ENCODE data around the gene SGPL1.

The SGPL1 gene

DNA sequence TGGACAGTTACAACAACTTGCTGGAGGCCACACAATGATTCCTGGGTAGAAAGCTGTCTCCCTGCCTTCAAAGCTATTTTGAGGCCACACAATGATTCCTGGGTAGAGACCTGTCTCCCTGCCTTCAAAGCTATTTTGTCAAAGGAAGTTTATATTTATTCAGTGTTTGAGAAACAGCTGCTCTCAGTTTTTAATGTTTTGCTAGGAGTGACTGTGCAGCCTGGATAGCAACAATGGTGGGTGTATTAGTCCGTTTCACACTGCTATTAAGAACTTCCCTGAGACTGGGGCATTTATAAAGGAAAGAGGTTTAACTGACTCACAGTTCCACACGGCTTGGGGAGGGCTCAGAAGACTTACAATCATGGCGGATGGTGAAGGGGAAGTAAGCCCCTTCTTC is 3.9 kb upstream of the SGPL1 start:
- no peak for DNase-seq

DNA sequence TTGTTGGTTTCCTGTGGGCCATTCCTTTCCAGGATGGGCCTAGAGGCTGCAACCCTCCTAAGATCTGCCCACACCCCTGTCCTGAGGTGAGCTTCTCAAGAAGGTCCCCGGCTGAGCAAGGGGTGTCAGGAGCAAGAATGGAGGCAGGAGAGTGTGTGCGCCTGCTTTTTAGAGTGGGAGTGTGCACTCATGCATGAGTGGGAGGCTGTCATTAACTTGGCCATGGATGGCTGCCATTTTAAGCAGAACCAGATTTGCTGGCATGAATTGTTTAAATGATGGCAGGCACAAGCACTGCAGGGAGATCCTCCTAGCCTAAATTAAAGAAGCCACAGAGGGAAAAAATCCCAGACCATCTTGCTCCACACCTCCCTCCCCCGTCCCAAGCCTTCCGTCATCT is 2.9 kb upstream of the SGPL1 start:
- DNase-seq, result no peak

DNA sequence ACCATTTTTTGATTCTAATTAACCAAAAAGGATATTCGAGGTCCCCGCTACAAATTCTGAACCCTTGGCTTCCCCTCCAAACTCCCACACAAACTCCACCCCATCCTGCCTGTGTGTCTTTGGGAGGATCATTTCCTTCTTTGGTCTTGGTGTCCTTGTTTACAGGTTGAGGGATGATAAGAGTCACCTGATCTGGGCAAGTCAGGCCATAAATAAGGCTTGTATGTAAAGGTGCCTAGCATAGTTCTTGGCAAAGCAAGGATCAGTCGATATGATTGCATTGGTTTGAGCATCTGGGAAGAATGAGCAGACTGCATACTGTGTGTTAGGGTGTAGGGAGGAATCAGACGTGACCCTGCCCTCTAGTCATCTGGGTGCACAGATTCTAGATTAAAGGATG is 1.6 kb upstream of the SGPL1 start:
- DNase-seq, result no peak

DNA sequence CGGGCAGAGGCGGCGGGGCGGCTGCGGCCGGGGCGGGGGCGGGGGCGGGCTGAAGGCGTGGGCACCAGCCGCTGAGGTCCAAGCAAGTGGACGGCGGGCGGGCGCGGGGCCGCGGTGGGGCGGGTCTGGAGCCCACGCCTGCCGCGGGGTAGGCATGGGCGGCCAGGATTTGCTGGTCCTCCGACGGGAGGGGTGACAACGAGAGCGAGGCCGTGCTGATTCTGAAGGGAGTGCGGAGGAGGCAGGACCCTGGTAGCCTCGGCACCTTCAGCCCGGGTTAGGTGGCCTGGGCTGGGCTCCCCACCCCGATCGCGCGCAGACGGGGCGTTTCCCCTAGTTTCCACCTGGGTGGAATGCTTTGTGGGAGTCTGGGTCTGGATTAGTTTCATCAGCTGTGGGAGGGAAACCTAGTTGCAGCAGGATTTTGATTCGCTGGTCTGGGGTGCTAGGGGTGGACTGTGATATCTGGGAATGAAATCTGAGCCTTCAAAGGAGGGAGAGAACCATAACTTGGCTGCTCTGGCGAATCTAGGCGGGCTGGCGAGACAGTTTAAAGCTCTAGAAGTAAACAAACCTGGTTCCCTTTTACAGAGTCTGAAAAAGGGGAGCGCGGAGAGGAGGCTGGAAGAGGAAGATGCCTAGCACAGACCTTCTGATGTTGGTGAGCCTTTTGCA is 609 bp downstream of the SGPL1 start:
- peak; percentile 85 for DNase-seq

DNA sequence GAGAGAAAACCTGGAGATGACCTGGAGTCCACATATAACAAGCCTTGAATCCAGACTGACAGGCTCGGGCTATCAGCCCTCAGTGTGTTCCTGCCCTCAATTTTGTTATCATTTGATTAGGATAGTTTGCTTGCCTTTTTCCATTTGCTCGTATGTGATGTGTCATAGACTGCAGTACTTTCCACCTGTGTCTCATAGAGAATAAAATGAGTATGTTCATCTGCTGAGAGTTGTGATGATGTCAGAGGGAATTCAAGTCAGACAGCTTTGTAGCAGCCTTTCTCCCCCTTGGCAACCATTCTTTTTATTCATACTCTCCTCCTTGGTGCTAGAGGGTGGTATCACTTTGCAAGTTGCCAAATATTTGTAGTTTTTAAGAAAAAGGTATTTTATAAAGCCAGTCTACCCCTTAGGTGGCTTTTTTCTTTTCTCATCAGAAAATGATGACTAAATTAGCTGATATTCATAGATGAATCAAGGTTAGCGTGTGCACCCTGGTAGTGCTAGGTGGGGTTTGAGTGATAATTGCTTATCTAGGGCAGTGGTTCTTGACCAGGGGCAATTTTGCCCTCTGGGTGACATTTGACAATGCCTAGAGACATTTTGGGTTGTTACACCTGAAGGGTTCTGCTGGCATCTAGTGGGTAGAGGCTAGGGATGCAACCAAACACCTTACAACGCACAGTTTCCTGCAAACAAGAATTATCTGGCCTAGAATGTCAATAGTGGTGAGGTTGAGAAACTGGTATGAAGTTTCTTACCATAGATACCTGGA is 5.4 kb downstream of the SGPL1 start:
- DNase-seq, result no peak

DNA sequence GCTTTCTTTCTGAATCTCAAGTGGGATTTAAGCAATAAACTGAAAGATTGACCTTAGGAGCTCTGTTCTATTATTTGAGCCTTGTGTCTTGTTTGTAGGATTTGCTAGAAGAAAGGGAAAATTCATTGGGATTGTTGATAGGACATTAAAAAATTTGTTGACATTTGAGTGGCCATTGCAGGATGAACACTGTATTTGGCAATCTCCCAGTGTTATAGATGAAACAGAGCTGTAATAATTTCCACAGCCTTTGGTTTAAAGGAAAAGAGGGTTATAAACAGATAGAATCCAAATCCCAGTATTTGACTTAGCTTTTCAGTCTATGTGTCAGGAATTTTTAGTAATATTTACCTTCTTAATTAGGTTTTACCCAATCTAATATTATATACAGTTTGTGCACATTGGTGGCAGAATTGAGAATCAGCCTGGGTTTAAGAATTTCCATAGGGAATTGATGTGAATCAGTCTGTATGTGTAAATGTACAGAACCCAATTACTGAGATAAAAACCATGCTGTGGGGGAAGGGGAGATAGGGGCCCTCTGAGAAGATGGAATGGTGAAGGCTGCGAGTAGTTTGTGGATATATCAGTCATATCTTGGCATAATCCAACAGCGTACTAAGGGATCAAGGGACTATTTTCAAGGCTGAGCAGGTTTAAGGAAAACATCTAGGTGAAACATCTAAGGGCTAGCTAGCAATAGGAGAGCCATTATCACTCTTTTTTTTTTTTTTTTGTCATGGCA is 6.5 kb downstream of the SGPL1 start:
- no peak for DNase-seq

DNA sequence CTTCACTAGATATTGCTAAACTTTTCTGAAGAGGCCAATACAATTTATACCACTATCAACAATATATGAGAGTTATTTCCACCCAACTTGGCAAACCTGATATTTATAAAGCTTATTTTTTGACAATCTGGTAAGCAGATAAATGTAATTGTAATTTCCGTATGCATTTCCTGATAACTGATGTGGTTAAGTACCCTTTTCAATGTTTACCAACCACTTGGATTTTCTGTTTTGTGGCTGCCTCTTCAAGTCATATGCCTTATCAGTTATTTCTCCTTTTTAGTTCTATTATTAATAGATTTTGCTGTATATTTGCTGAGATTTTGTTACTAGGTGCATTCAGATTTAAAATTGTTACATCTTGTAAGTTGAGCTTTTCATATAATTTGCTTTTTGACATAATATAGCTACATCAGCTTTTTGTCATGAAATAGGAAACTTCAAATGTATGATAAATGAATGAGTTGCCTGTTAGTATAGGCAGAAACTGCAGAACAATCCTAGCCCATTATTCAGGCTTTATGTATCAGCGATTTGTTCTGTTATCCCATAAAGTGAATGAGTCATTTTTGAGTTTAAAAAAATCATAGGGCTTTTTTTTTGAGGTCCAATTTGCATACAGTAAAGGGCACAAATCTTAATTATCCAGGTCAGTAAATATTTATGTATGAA is 11.5 kb downstream of the SGPL1 start:
- DNase-seq, result no peak

DNA sequence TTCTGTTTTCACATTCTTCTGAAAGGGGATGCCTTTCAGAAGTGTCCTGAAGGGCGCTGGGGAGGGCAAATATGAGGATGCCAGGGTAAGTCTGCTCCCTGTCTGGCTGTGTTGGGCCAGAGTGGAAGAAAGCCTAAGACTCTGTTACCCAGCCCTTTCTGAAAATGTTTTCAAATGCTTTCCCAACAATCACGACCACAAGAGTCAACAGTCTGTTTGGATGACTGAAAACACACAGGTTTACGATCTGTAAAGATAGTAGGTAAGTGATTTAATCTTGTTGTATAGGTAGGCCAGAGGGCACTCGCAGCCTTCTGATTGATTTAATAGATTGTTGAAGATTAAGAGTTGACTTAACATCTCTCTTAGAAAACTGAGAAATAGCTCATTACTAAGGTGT is 13.2 kb downstream of the SGPL1 start:
- no peak for DNase-seq

DNA sequence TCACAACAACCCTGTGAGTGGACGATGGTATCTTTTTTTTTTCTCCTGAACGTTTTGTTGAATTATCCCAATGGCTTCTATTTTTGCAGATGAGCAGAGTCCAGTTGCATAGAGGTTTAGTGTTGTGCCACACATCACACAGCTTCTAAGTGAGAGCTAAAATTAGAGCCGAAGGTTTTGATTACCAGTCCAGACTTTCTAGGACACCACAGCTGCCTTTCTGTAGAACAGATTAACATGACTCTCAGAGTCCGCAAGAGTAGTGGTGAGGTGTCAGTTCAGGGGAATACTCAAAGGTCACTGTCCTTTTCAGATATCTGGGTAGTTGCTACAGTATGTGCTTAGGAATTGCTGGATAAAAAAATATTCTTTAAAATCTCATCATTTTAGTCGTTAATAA is 13.8 kb downstream of the SGPL1 start:
- no peak for DNase-seq

DNA sequence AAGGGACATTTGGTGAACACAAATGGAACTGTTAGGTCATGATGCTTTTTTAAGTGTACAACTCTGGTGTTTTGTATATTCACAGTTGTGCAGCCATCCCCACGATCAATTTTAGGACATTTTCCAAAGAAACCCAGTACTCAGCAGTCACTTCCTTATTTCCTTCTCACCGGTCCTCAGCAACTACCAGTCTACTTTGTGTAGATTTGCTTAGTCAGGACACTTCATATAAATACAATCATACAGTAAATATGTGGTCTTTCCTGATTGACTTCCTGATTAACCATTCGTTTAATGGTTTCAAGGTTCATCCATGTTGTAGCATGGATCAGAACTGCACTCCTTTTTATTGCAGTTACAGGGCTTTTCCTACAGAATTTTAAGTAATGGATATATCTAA is 14.4 kb downstream of the SGPL1 start:
- no peak for DNase-seq

DNA sequence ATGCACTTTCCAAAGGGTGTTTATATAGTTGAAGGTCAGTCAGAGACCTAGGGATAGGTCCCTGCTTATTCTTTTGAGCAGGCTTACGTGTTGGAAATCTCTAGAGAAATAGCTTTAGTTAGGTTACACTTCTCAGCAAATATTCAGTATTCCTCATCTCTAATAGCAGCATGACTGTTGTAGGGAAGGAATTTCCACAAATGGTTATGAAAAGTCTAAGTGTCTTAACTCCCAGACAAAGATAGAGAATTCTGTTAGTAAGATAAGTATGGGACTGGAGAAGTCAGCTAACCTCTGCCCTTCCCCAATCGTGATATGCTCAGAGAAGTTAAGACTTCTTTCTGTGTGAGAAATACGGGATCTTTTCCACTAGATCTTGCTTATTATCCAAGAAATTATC is 16.5 kb downstream of the SGPL1 start:
- DNase-seq, result no peak

DNA sequence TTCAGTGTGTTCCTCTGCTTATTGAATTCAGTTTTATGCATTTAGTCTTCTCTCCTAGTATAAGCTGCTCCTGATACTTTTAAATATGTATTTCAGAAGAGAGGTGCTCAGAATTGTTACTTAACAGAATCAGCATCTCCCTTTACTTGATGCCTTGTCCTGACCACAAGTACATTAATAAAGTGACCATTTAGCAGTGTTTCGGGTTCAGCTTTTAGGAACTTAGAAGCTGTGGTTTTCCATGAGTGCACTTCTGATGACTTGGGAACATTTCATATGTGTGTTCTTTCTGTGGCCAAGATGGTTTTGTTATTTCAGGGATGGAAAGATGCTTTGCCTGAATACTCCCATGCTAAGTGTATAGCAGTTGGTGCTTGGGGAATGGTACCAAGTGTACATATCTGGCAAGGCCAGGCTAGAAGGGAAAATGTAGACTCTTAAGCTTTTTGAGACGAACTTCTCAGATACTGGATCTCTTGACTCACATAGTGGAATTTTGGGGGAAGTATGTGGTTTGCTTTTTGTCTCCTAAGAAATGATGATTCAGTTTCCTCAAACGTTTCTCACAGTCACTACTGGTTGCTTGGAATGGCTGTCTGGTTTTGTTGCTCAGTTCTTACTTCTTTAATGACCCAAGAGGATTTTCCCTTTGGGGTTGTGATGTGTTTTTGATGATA is 17.2 kb downstream of the SGPL1 start:
- DNase-seq, result no peak

DNA sequence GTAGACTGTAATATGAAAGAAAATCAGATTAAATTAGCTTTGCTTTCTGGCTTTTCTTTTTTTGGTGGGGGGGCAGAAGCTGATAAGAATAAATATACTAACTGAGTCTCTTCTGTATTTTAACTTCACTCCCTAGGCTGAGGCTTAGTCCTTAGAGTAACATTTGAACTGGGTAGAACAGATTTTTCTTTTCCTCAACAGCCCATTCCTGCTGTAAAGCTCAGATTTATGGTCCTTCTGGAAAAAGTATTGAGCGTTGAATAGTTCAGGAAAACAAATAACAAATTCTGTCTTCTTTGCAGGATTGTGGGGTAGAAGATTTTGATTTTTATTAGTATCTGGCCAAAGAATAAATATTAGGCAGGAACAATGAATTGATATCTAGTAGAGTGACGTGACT is 17.9 kb downstream of the SGPL1 start:
- no peak for DNase-seq

DNA sequence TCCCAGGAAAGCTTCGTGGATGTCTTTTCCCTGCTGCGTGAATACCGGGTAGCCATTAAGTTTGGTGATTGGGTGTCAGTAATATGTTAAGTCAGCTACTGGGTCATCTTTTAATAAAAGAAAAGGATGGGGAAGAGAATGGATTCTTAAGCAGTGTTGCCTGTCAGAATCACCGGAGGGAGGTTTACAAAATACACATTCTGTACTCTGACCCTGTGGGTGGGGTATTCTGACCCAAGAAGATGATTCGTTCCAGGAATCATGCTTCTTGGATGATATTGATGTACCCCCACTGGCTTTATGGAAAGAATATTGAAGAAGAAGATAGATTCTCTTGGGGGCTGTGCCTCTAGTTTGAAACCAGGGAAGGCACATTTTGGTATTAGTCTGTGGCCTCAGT is 18.3 kb downstream of the SGPL1 start:
- no peak for DNase-seq

DNA sequence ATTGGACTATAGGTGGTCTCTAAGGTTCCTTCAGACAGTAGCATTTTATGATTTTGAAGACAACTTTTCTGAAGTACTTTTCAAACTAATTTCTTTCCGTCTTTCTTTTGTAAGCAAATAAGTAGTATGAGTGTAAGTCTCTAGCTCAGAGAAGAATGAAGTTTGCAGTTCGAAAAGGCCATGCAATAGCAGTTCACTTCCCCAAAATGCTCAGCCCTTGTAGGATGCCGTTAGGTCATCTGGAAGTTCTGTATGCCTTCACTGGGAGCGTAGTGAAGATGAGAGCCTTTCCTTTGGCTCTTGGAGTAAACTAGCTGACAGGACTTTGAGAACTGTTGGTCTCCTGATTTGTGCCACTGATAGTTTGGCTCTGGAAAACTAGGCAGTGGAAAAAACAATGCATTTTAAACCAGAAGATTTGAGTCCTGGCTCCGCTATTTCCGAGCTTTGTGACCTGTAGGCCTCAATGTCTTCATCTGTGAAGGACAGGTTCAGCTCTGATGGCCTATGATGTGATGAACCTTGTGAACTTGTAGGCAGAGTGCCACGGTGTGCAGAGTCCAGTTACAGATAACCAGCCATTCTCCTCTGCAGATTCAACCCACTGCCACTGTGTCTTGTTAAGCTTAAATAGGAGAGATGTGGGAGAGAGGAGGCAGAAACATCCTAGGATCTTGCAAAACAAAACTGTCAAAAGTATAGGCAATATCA is 18.8 kb downstream of the SGPL1 start:
- DNase-seq, result no peak

DNA sequence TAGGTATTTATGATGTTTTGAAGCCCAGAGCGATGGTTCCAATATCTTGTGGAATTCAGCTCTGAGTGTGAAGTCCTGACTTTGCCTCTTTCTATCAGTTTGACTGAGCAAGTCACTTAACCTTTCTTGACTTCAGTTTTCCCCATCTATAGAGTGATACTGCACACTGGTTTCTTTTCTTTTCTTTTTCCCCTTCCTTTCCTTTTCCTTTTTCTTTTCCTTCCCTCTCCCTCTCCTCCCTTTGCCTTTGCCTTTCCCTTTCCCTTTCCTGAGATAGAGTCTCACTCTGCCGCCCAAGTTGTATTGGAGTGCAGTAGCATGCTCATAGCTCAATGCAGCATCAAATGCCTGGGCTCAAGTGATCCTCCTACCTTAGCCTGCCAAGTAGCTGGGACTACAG is 20.6 kb downstream of the SGPL1 start:
- DNase-seq, result no peak

DNA sequence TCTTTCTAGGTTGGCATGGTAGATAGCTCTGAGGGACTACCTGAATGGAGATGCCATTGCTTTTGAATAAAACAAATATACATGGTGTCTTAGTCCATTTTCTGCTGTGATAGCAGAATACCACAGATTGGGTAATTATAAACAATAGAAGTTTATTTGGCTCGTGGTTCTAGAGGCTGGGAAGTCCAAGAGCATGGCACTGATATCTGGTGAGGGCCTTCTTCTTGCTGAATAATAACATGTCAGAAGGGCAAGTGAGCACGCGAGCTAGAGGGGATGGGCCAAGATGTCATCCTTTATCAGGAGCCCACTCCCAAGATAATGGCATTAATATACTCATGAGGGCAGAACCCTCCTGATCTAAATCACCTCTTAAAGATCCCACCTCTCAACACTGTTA is 21.9 kb downstream of the SGPL1 start:
- DNase-seq, result no peak

DNA sequence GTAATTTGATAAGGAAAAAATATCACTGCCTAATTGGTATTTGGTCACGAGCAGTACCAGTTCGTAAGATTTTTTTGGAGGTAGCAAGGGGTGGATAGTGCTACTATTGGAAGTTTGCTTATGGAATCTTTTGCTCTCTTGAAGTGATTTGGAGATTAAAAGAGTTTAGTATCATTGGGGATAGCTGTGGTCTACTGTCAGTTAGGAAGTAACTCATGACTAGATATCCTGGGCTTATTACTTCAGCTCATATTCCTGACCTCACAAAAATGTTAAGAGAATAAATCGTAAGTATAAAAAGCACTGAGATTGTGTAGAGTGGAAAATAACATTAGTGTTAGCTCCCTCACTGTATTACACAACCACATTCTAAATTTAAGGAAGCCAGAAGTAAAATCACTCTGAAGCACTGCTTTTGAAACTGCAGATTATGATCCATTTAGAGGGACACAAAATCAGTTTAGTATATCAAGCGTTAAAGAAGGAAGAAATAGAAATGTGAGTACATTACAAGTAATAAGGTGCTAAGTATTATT is 22.6 kb downstream of the SGPL1 start:
- no peak for DNase-seq

DNA sequence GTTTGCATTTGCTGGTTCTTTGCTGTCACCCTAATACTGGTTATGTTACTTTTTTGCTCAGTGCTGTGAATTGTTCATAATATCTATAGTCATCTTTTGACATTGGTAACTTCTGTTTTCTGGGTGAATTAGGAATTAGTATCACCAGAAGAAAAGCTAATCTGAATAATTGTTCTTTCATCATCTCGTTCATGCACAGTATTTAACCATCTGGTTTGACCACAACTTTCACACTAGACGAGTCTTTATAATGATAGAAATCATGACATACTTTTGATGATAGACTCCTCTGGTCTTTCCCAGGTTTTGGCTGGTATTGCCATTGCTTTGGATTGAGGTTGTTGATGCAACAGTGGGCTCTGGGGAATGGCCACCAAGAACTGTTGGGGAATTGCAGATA is 25.1 kb downstream of the SGPL1 start:
- no peak for DNase-seq

DNA sequence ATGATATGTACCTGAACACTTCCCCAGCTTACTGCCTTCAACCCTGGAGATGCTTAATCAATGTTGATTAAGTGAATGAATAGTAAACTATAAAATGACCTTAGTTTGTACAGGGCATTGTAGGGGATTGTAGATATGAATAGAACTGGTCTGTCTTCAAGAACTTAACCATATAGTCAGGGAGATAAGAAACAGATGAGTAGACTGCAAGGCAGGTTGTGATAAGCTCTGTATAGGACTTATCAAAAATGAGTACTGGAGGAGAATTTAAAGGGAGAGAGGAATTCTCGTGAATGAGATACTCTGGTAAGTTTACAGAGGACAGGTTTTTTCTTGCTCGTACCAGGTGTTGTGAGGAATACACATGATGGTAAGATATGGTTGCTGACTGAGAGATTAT is 27.6 kb downstream of the SGPL1 start:
- no peak for DNase-seq

DNA sequence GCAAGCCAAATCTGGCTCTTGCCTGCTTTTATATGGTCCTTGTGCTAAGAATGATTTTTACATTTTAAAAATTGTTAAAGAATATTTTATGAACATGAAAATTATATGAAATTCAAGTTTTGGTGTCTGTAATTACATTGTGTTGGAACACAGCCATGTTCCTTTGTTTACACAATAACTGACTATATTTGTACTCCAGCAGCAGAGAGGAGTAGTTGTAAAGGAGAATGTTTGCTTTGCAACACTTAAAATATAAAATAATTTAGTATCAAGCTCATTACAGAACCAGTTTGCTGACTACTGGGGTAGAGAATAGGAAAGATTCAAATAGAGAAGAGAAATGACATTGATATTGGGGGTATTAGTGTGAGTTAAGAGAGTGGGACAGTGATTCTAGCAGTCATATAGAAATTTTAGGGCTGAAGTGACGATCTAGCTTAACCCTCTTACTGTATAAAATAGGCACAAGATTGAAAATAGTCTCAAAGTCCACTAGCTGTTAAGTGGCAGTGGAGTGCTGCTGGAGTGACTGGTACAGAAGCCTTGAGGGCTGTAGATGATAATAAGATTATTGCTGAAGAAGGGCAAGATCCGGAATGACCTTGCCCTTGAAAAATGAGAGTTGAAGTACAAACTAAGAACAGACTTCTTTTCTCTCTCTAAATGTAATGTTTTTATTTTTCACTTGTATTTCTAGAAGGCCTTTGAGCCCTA is 28.2 kb downstream of the SGPL1 start:
- no peak for DNase-seq

Measured in right hindlimb (tissue), 1 donor.